ENCODE results near the gene SRRT. TPM values are rescaled to one million over a fixed set of nuclear protein-coding genes. Genes with fewer than 3 reads are reported as not detected.

The SRRT gene
- total and polyA plus RNA-seq, 7 donors, result 31.8 to 106 (median 45.6) TPM

DNA sequence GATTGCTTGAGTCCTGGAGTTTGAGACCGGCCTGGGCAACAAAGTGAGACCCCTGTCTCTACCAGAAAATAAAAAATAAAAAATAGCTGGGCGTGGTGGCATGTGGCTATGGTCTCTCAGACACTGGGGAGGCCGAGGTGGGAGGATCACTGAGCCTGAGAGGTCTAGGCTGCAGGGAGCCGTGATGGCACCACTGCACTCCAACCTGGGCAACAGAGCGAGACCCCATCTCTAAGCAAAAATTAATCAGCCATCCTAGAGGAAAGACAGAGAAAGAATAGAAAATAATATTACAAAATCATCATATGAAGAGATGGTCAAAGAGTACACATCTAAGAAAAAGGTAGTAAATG lies 42.6 kb upstream of the SRRT start:
- no peaks in the 10 kb centered on the region for H3K27me3 ChIP-seq
- H3K4me3 ChIP-seq, result no peak overlapping the region
- TF ChIP-seq POLR2A (IDR thresholded peaks at IDR 0.05), result no peak
- TF ChIP-seq, protein P1, sequence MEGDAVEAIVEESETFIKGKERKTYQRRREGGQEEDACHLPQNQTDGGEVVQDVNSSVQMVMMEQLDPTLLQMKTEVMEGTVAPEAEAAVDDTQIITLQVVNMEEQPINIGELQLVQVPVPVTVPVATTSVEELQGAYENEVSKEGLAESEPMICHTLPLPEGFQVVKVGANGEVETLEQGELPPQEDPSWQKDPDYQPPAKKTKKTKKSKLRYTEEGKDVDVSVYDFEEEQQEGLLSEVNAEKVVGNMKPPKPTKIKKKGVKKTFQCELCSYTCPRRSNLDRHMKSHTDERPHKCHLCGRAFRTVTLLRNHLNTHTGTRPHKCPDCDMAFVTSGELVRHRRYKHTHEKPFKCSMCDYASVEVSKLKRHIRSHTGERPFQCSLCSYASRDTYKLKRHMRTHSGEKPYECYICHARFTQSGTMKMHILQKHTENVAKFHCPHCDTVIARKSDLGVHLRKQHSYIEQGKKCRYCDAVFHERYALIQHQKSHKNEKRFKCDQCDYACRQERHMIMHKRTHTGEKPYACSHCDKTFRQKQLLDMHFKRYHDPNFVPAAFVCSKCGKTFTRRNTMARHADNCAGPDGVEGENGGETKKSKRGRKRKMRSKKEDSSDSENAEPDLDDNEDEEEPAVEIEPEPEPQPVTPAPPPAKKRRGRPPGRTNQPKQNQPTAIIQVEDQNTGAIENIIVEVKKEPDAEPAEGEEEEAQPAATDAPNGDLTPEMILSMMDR (IDR thresholded peaks at IDR 0.05), result no peak
- TF ChIP-seq POLR2AphosphoS5 (IDR thresholded peaks at IDR 0.05), result no peak
- TF ChIP-seq EP300 (IDR thresholded peaks at IDR 0.05), result no peak

DNA sequence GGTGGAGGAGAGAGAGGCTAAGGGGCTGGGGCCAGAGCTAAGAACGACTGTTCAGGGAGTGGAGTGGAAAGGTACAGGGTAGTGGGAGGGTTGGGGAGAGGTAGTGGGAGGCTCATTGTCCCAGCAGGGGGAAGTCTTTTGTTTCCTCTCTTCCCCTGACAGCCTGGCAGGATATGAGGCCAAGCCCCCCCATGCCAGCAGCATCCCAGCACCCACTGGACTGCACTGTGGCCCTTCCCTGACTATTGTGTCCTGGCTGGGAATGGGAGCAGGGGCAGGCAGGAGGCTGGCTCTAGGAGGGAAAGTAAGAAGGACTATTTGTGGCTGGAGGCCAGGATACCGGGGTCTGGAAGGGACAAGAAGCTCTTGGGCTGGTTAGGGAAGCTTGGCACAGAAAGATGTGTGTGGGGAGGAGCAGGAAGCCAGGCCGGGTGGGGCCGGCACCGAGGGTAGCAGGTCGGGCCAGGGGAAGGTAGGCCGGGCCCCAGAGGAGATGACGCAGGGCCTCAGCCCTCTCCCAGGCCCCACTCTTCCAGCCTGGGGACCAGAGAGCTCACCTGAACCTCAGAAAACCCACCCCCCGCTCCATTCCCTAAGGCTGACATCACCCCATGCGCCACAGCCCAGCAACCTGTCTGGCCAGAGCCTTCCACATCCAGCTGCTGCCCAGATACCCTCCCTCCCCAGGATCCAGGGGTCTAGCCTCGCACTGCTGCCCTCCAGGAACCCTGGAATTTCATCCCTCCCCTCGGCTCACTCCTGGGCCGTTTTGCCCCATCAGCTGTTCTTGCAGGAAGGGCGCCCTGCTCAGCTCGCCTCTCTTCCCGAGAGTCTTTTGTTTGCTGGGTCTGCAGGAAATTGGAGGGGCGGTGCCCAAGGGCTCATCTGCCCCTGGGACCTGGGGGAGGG lies 38.7 kb upstream of the SRRT start:
- H3K27me3 ChIP-seq, result no peaks in the 10 kb centered on the region
- TF ChIP-seq, protein P1 (IDR thresholded peaks at IDR 0.05), result no peak
- peak in 1 of 4 donors; percentile 9 for TF ChIP-seq POLR2AphosphoS5 (IDR thresholded peaks at IDR 0.05)
- H3K27ac ChIP-seq, result peak overlapping the region; percentile 72 to 88 (median 81)
- DNase-seq, result no peak
- peaks cover 0 to 16% (median 8%) of the 10 kb centered on the region in 4 donors for H3K4me1 ChIP-seq
- H3K9me3 ChIP-seq, result no peaks in the 10 kb centered on the region
- 13 to 39% methylated on average over 17 of the region's 17 CpGs for WGBS, 2 donors
- H3K36me3 ChIP-seq, result no peaks in the 10 kb centered on the region
- H3K4me3 ChIP-seq, result peak overlapping the region in 2 of 4 donors; percentile 36 to 45
- intact Hi-C loops (cut with DNase I), result no loop called here

More for the DNA sequence above, 42.6 kb upstream of the SRRT start:
- intact Hi-C loops (cut with DNase I), result no loop called here
- peaks cover 0 to 22% (median 13%) of the 10 kb centered on the region in 4 donors for H3K4me1 ChIP-seq
- no peak for DNase-seq
- no peaks in the 10 kb centered on the region for H3K36me3 ChIP-seq
- 48 to 85% methylated on average over 5 of the region's 5 CpGs for WGBS, 2 donors
- H3K9me3 ChIP-seq, result no peaks in the 10 kb centered on the region
- no peak overlapping the region for H3K27ac ChIP-seq

GRCh38 chr7:100836812-100837098 lies 38.1 kb upstream of the SRRT start:
- WGBS, 2 donors, result 15 to 44% methylated on average over 6 of the region's 6 CpGs
- H3K4me3 ChIP-seq, result peak overlapping the region in 3 of 4 donors; percentile 36 to 45 (median 42)

DNA sequence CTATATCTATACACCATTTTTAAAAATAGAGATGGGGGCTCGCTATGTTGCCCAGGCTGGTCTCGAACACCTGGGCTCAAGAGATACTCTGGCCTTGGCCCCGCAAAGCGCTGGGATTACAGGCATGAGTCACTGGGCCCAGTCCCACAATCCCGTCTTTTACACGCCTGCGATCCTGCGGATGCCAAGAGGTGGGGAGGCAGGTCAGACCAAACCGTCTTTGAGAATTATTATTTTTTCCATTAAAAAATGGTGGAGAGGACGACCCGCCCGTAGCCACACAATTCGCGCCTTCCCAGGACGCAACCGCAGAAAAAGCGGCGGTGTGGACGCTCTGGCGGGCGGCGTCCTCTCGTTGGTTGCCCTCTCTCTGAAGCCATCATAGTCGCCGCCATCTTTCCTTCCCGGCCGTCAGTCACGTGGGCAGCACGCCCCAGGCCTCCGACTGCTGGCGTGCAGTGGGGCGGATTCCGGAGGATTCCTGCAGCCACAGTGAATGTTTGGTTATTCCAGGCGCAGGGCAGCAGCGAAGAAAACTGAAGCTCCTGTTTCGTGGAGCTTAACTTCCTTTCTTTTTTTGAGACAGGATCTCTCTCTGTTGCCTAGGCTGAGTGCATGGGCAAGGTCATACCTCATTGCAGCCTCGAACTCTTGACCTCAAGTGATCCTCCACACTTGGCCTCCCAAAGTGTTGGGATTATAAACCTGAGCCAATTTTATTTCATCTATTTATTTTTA lies 37.6 kb upstream of the SRRT start:
- WGBS, 2 donors, result 2 to 5% methylated on average over 37 of the region's 37 CpGs
- Histone ChIP-seq H3K9me3 (no peaks in the 10 kb centered on the region), H3K4me3 (peak overlapping the region in 3 of 4 donors; percentile 36 to 45 (median 42)), H3K36me3 (no peaks in the 10 kb centered on the region), H3K27ac (peak overlapping the region; percentile 72 to 88 (median 81)), H3K27me3 (no peaks in the 10 kb centered on the region), H3K4me1 (peaks cover 0 to 16% (median 8%) of the 10 kb centered on the region in 4 donors)
- DNase-seq, result peak; percentile 96
- TF ChIP-seq, protein P1 (IDR thresholded peaks at IDR 0.05), result no peak
- TF ChIP-seq POLR2A (IDR thresholded peaks at IDR 0.05), result peak; percentile 7 to 38
- no peak for TF ChIP-seq EP300 (IDR thresholded peaks at IDR 0.05)
- TF ChIP-seq POLR2AphosphoS5 (IDR thresholded peaks at IDR 0.05), result peak; percentile 25 to 83 (median 72)
- intact Hi-C loops (cut with DNase I), result no loop called here

More at GRCh38 chr7:100836812-100837098, 38.1 kb upstream of the SRRT start:
- Histone ChIP-seq H3K36me3 (no peaks in the 10 kb centered on the region), H3K27ac (peak overlapping the region; percentile 72 to 88 (median 81)), H3K27me3 (no peaks in the 10 kb centered on the region), H3K9me3 (no peaks in the 10 kb centered on the region), H3K4me1 (peaks cover 0 to 16% (median 8%) of the 10 kb centered on the region in 4 donors)
- TF ChIP-seq, protein P1 (IDR thresholded peaks at IDR 0.05), result no peak
- TF ChIP-seq POLR2AphosphoS5 (IDR thresholded peaks at IDR 0.05) (no peak), POLR2A (IDR thresholded peaks at IDR 0.05) (no peak), EP300 (IDR thresholded peaks at IDR 0.05) (no peak)
- no peak for DNase-seq
- intact Hi-C loops (cut with DNase I), result no loop called here

All from sigmoid colon (tissue), 7 donors.